ENCODE measurements around the gene GALNT5.
"Not testable (repeated sequence)": the region's sequence is repeated elsewhere in the genome, so short reads cannot be mapped to it uniquely, and the experiment has no call there.

GALNT5 gene

DNA sequence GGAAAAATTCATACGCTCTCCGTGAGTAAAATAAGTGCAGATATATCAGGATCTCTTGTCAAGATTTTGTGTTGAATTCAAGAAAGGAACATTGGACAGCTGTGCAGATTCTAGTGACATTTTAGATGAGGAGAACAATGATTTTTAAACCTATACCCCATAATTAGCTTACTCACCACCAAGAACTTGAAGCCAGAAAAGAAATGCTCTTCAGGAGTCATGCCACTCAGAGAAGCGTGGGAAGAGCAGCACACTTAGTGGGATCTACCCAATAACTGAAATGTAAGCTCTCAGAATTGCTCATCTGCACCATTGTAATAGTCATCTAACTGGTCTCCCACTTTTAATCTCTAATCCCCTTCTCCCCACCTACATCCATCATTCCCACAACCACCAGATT, 77.3 kb downstream of the GALNT5 start:
- no peaks in the 10 kb centered on the region for H3K27me3 ChIP-seq
- no peaks in the 10 kb centered on the region for H3K9me3 ChIP-seq
- no peak for TF ChIP-seq CTCF (IDR thresholded peaks at IDR 0.05)
- H3K27ac ChIP-seq: no peak overlapping the region
- no peaks in the 10 kb centered on the region for H3K36me3 ChIP-seq
- H3K4me3 ChIP-seq (ENCODE audit: low read depth in 1 of 2, low read length in 1 of 2): no peak overlapping the region
- peaks cover 0 to 5% of the 10 kb centered on the region in 2 experiments for H3K4me1 ChIP-seq (ENCODE audit: control insufficient read depth in 1 of 2, insufficient read depth in 1 of 2, low read depth in 1 of 2, low read length in 1 of 2)

- TF ChIP-seq CTCF (IDR thresholded peaks at IDR 0.05): peak; percentile 65
- Histone ChIP-seq H3K4me1 (ENCODE audit: control insufficient read depth in 1 of 2, insufficient read depth in 1 of 2, low read depth in 1 of 2, low read length in 1 of 2) (peaks cover 0 to 5% of the 10 kb centered on the region in 2 experiments), H3K4me3 (ENCODE audit: low read depth in 1 of 2, low read length in 1 of 2) (no peak overlapping the region)
Measured at GRCh38 chr2:157336137-157337010, 78.9 kb downstream of the GALNT5 start.

GRCh38 chr2:157337978-157338377, 80.5 kb downstream of the GALNT5 start:
- H3K4me3 ChIP-seq (ENCODE audit: low read depth in 1 of 2, low read length in 1 of 2): no peak overlapping the region

More at GRCh38 chr2:157336137-157337010, 78.9 kb downstream of the GALNT5 start:
- Histone ChIP-seq H3K36me3 (no peaks in the 10 kb centered on the region), H3K9me3 (no peaks in the 10 kb centered on the region), H3K27ac (no peak overlapping the region), H3K27me3 (no peaks in the 10 kb centered on the region)

GRCh38 chr2:157339965-157340655, 82.6 kb downstream of the GALNT5 start:
- Histone ChIP-seq H3K36me3 (no peaks in the 10 kb centered on the region), H3K27me3 (no peaks in the 10 kb centered on the region), H3K4me3 (ENCODE audit: low read depth in 1 of 2, low read length in 1 of 2) (no peak overlapping the region), H3K27ac (no peak overlapping the region), H3K4me1 (ENCODE audit: control insufficient read depth in 1 of 2, insufficient read depth in 1 of 2, low read depth in 1 of 2, low read length in 1 of 2) (peaks cover 0 to 5% of the 10 kb centered on the region in 2 experiments), H3K9me3 (no peaks in the 10 kb centered on the region)
- no peak for TF ChIP-seq CTCF (IDR thresholded peaks at IDR 0.05)

More at GRCh38 chr2:157337978-157338377, 80.5 kb downstream of the GALNT5 start:
- Histone ChIP-seq H3K36me3 (no peaks in the 10 kb centered on the region), H3K27me3 (no peaks in the 10 kb centered on the region), H3K9me3 (no peaks in the 10 kb centered on the region), H3K4me1 (ENCODE audit: control insufficient read depth in 1 of 2, insufficient read depth in 1 of 2, low read depth in 1 of 2, low read length in 1 of 2) (peaks cover 0 to 5% of the 10 kb centered on the region in 2 experiments), H3K27ac (no peak overlapping the region)
- no peak for TF ChIP-seq CTCF (IDR thresholded peaks at IDR 0.05)

DNA sequence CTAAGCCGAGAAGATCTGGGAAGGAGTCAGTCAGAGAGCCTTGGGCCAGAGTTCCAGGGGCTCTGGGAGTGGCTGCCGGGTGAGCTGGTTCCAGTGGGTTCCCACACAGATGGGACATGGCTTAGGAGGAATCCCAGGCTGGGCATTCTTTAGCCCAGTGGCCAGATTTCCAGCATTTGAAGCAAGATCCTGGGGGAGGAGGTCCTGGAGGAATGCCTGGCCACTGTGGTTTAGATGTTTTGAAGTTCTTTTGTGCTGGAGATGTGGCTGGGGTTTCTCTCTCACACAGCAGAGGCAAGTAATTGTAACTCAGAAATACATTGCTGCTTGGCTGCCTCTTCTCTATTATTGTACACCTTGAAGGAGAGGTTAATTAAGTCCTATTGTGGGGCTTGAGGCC, 83.9 kb downstream of the GALNT5 start:
- not testable (repeated sequence) for H3K9me3 ChIP-seq; H3K4me3 ChIP-seq (ENCODE audit: low read depth in 1 of 2, low read length in 1 of 2); H3K27ac ChIP-seq; H3K27me3 ChIP-seq; H3K4me1 ChIP-seq (ENCODE audit: control insufficient read depth in 1 of 2, insufficient read depth in 1 of 2, low read depth in 1 of 2, low read length in 1 of 2); H3K36me3 ChIP-seq
